HEK293 (cell line): ENCODE data around the gene CCM2.

Source experiments
- CTCF ChIA-PET: fragments of 350-600 bp; formaldehyde crosslinking; extraction: SDS; loops from one replicate; lab custom pipeline; 2021; ENCODE audit warnings: antibody characterized with exemption; lab: Yijun Ruan, JAX
- POLR2A ChIA-PET: fragments of 300-600 bp; formaldehyde crosslinking; extraction: SDS; loops from one replicate; lab custom pipeline; 2020; ENCODE audit warnings: antibody characterized with exemption, inconsistent platforms; lab: Yijun Ruan, JAX
- H3K27ac ChIP-seq: fragments of 200-500 bp; sonication (Bioruptor generic); 2 replicates; pipeline ENCODE4 v1.5.1; 2014; ENCODE audit warnings: low read depth, low read length, control low read depth, inconsistent platforms; ENCODE audit errors: extremely low read depth
- H3K36me3 ChIP-seq, 2 experiments: fragments of 200-500 bp in 1 of 2; sonication (Bioruptor generic) in 1 of 2; 1 replicate in 1 of 2; 2 replicates in 1 of 2; pipeline ENCODE4 v1.5.1; 2014 to 2017; ENCODE audit warnings: inconsistent platforms in 2 of 2, low read length in 2 of 2; ENCODE audit not compliant: control insufficient read depth in 2 of 2, insufficient read depth in 1 of 2
- H3K4me1 ChIP-seq: fragments of 200-500 bp; sonication (Bioruptor generic); 2 replicates; pipeline ENCODE4 v1.5.1; 2014; ENCODE audit warnings: mild to moderate bottlenecking, low read length, inconsistent platforms; ENCODE audit not compliant: control insufficient read depth, insufficient read depth
- H3K4me3 ChIP-seq: 2 replicates; pipeline ENCODE4 v1.5.1; 2011; ENCODE audit warnings: low read depth, mild to moderate bottlenecking, control low read depth, low read length, moderate library complexity
- H3K9me3 ChIP-seq: fragments of 200-500 bp; sonication (Bioruptor generic); 2 replicates; pipeline ENCODE4 v1.5.1; 2014; ENCODE audit warnings: low read depth, low read length, inconsistent platforms; ENCODE audit not compliant: control insufficient read depth, insufficient read depth
- BCL11A ChIP-seq: fragments of 450-650 bp; formaldehyde crosslinking; IDR thresholded peaks from 2 replicates; pipeline ENCODE4 v1.5.1; 2016; ENCODE audit warnings: low read depth, missing biosample characterization, missing genetic modification characterization
- CTCF ChIP-seq: fragments of 450-650 bp; formaldehyde crosslinking; IDR thresholded peaks from 2 replicates; pipeline ENCODE4 v1.5.1; 2016; ENCODE audit warnings: missing biosample characterization, missing genetic modification characterization
- GLI2 ChIP-seq: fragments of 450-650 bp; formaldehyde crosslinking; IDR thresholded peaks from 2 replicates; pipeline ENCODE4; 2017; ENCODE audit warnings: missing biosample characterization, missing genetic modification characterization, low read depth, borderline replicate concordance
- PRDM2 ChIP-seq: fragments of 450-650 bp; formaldehyde crosslinking; IDR thresholded peaks from 2 replicates; pipeline ENCODE4 v1.5.1; 2016; ENCODE audit warnings: missing biosample characterization, missing genetic modification characterization, borderline replicate concordance
- SP7 ChIP-seq: fragments of 450-650 bp; formaldehyde crosslinking; IDR thresholded peaks from 2 replicates; pipeline ENCODE4 v1.5.1; 2016; ENCODE audit warnings: missing biosample characterization, missing genetic modification characterization
- ZFP3 ChIP-seq: fragments of 450-650 bp; formaldehyde crosslinking; IDR thresholded peaks from 2 replicates; pipeline ENCODE4 v1.5.1; 2016; ENCODE audit warnings: low read depth, missing biosample characterization, missing genetic modification characterization
- ZNF174 ChIP-seq: fragments of 450-650 bp; formaldehyde crosslinking; IDR thresholded peaks from 2 replicates; pipeline ENCODE4 v1.5.0; 2017; ENCODE audit warnings: missing biosample characterization, mild to moderate bottlenecking, missing genetic modification characterization
- ZNF19 ChIP-seq: fragments of 450-650 bp; formaldehyde crosslinking; IDR thresholded peaks from 2 replicates; pipeline ENCODE4; 2016; ENCODE audit warnings: missing biosample characterization, missing genetic modification characterization, low read depth
- ZNF426 ChIP-seq: fragments of 450-650 bp; formaldehyde crosslinking; IDR thresholded peaks from 2 replicates; pipeline ENCODE4 v1.5.1; 2017; ENCODE audit warnings: missing biosample characterization, missing genetic modification characterization, mild to moderate bottlenecking, inconsistent platforms, moderate library complexity
- ZNF510 ChIP-seq: fragments of 450-650 bp; formaldehyde crosslinking; IDR thresholded peaks from 2 replicates; pipeline ENCODE4 v1.5.1; 2018; ENCODE audit warnings: mild to moderate bottlenecking, missing genetic modification characterization, missing biosample characterization; ENCODE audit not compliant: insufficient replicate concordance
- ZNF514 ChIP-seq: fragments of 450-650 bp; formaldehyde crosslinking; IDR thresholded peaks from 2 replicates; pipeline ENCODE4 v1.5.1; 2016; ENCODE audit warnings: missing biosample characterization, missing genetic modification characterization
- ZNF521 ChIP-seq: fragments of 450-650 bp; formaldehyde crosslinking; IDR thresholded peaks from 2 replicates; pipeline ENCODE4 v1.5.1; 2017; ENCODE audit warnings: missing biosample characterization, mild to moderate bottlenecking, missing genetic modification characterization
- ZNF654 ChIP-seq: fragments of 450-650 bp; formaldehyde crosslinking; IDR thresholded peaks from 2 replicates; pipeline ENCODE4 v1.5.1; 2016; ENCODE audit warnings: low read depth, missing biosample characterization, missing genetic modification characterization
- ZNF660 ChIP-seq: fragments of 450-650 bp; IDR thresholded peaks from 2 replicates; pipeline ENCODE4 v1.5.1; 2018; ENCODE audit warnings: missing biosample characterization, mild to moderate bottlenecking, missing genetic modification characterization
- ZNF670 ChIP-seq: fragments of 450-650 bp; formaldehyde crosslinking; IDR thresholded peaks from 2 replicates; pipeline ENCODE4 v1.5.1; 2016; ENCODE audit warnings: missing biosample characterization, missing genetic modification characterization, low read depth
- ZNF76 ChIP-seq: fragments of 450-650 bp; formaldehyde crosslinking; IDR thresholded peaks from 2 replicates; pipeline ENCODE4; 2016; ENCODE audit warnings: low read depth, missing biosample characterization, missing genetic modification characterization, borderline replicate concordance
- ZSCAN23 ChIP-seq: fragments of 450-650 bp; formaldehyde crosslinking; IDR thresholded peaks from 2 replicates; pipeline ENCODE4 v1.5.1; 2016; ENCODE audit warnings: missing biosample characterization, missing genetic modification characterization
- TF ChIP-seq, protein P1 (sequence below): fragments of 450-650 bp; formaldehyde crosslinking; IDR thresholded peaks from 2 replicates; pipeline ENCODE4 v1.5.1; 2016; ENCODE audit warnings: missing biosample characterization, missing genetic modification characterization
- TF ChIP-seq, protein P2 (sequence below): fragments of 450-650 bp; formaldehyde crosslinking; IDR thresholded peaks from 2 replicates; pipeline ENCODE4 v1.5.1; 2016; ENCODE audit warnings: missing biosample characterization, missing genetic modification characterization

The CCM2 gene

DNA sequence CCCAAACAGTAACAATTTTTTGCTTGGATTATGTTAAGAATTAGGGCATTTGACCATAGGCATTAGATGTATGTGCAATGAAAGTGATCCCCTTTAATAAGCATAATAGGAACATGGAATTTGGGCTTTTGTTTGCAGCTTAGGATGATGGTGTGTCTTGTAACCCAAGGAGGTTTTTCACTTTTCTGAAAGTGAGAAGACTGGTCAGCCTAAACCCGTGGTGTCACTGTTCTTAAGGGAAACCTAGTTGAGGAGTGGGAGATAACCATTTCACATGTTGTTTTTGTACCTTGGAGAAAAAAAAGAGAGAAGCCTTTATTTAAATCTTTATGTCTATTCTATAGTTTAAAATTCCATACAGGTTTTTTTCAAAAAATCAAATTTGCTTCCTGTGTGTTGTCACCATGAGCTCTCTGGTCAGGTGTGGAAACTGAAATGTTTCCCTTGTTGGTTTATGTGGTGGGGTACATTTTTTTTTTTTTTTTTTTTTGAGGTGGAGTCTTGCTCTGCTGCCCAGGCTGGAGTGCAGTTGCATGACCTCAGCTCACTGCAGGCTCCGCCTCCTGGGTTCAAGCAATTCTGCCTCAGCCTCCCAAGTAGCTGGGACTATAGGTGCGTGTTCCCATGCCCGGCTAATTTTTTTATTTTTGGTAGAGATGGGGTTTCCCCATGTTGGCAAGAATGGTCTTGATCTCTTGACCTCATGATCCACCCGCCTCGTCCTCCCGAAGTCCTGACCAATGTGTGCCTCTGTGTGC lies 7.7 kb downstream of the CCM2 start:
- TF ChIP-seq SP7 (tag by site-specific recombination) (no peak), ZNF521 (tag by site-specific recombination) (no peak), CTCF (tag by site-specific recombination) (no peak), ZNF19 (tag by site-specific recombination) (no peak), ZSCAN23 (tag by site-specific recombination) (no peak), ZNF654 (tag by site-specific recombination) (no peak), BCL11A (no peak), ZNF510 (no peak), ZFP3 (tag by site-specific recombination) (no peak), ZNF514 (no peak), ZNF76 (no peak), ZNF660 (tag by site-specific recombination) (no peak), ZNF426 (tag by site-specific recombination) (no peak), ZNF670 (tag by site-specific recombination) (no peak), ZNF174 (tag by site-specific recombination) (no peak), GLI2 (tag by site-specific recombination) (no peak), PRDM2 (tag by site-specific recombination) (no peak)
- TF ChIP-seq, protein P1, sequence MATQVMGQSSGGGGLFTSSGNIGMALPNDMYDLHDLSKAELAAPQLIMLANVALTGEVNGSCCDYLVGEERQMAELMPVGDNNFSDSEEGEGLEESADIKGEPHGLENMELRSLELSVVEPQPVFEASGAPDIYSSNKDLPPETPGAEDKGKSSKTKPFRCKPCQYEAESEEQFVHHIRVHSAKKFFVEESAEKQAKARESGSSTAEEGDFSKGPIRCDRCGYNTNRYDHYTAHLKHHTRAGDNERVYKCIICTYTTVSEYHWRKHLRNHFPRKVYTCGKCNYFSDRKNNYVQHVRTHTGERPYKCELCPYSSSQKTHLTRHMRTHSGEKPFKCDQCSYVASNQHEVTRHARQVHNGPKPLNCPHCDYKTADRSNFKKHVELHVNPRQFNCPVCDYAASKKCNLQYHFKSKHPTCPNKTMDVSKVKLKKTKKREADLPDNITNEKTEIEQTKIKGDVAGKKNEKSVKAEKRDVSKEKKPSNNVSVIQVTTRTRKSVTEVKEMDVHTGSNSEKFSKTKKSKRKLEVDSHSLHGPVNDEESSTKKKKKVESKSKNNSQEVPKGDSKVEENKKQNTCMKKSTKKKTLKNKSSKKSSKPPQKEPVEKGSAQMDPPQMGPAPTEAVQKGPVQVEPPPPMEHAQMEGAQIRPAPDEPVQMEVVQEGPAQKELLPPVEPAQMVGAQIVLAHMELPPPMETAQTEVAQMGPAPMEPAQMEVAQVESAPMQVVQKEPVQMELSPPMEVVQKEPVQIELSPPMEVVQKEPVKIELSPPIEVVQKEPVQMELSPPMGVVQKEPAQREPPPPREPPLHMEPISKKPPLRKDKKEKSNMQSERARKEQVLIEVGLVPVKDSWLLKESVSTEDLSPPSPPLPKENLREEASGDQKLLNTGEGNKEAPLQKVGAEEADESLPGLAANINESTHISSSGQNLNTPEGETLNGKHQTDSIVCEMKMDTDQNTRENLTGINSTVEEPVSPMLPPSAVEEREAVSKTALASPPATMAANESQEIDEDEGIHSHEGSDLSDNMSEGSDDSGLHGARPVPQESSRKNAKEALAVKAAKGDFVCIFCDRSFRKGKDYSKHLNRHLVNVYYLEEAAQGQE (tag by site-specific recombination) = no peak
- TF ChIP-seq, protein P2, sequence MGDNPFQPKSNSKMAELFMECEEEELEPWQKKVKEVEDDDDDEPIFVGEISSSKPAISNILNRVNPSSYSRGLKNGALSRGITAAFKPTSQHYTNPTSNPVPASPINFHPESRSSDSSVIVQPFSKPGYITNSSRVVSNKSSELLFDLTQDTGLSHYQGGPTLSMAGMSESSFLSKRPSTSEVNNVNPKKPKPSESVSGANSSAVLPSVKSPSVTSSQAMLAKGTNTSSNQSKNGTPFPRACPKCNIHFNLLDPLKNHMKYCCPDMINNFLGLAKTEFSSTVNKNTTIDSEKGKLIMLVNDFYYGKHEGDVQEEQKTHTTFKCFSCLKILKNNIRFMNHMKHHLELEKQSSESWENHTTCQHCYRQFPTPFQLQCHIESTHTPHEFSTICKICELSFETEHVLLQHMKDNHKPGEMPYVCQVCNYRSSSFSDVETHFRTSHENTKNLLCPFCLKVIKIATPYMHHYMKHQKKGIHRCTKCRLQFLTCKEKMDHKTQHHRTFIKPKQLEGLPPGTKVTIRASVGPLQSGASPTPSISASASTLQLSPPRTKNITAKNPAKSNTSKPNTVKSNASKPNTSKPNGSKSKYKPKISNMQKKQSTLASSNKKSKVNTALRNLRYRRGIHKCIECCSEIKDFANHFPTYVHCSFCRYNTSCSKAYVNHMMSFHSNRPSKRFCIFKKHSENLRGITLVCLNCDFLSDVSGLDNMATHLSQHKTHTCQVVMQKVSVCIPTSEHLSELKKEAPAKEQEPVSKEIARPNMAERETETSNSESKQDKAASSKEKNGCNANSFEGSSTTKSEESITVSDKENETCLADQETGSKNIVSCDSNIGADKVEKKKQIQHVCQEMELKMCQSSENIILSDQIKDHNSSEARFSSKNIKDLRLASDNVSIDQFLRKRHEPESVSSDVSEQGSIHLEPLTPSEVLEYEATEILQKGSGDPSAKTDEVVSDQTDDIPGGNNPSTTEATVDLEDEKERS (tag by site-specific recombination) = no peak
- CTCF ChIA-PET = interaction anchor here (0.7 kb wide), 2 partner anchors 22 to 28 kb away, joined by 3 to 4 read pairs; no protein-coding TSS in a partner anchor
- Histone ChIP-seq H3K9me3 (no peaks in the 10 kb centered on the region), H3K4me3 (no peak overlapping the region), H3K27ac (no peak overlapping the region), H3K4me1 (0 out of 2 replicates have a peak, but pooled peaks cover 2% of the 10 kb centered on the region), H3K36me3 (no peaks in the 10 kb centered on the region; a peak in 1 of 3 replicates)
- POLR2A ChIA-PET = interaction anchor here (0.6 to 1.1 kb wide), 3 partner anchors 8 to 27 kb away, joined by 3 to 4 read pairs (median 4); no protein-coding TSS in a partner anchor
